Sigmoid colon (tissue), 4 donors: ENCODE data around the gene NIM1K.

Experiments used
- POLR2A ChIP-seq, 2 donors: fragments of 450-650 bp; IDR thresholded peaks; one replicate each; pipeline ENCODE4 v1.6.1; 2016; ENCODE audit warnings: antibody characterized with exemption in 2 of 2, mild to moderate bottlenecking in 2 of 2, moderate library complexity in 2 of 2
- POLR2AphosphoS5 ChIP-seq, 4 donors: sonication (generic); formaldehyde crosslinking; IDR thresholded peaks; one replicate each; pipeline ENCODE4 v1.6.1; 2017; ENCODE audit warnings: antibody characterized with exemption in 4 of 4
- TF ChIP-seq, protein P1 (sequence below), 4 experiments: fragments of 450-650 bp in 3 of 4; fragments of 200-600 bp in 1 of 4; IDR thresholded peaks; one replicate each; pipeline ENCODE4 v1.5.1; 2016 to 2019; ENCODE audit warnings: antibody characterized with exemption in 4 of 4, mild to moderate bottlenecking in 3 of 4, moderate library complexity in 2 of 4

DNA sequence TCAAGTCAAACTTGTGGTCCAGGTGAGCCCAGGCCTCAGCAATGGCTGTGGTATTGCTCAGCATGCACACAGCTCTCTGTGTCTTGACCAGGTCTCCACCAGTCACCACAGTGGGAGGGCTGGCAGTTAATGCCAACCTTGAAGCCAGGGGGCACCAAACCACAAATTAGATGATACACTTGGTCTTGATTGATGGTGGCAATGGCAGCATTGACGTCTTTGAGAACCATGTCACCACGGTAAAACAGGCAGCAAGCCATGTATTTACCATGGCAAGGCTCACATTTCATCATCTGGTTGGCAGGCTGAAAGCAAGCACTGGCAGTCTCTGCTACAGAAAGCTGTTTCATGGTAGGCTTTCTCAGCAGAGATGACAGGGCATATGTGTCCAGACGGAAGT, 40.0 kb downstream of the NIM1K start:
- TF ChIP-seq POLR2AphosphoS5 (IDR thresholded peaks at IDR 0.05) = no peak
- no peak for TF ChIP-seq POLR2A (IDR thresholded peaks at IDR 0.05)
- TF ChIP-seq, protein P1, sequence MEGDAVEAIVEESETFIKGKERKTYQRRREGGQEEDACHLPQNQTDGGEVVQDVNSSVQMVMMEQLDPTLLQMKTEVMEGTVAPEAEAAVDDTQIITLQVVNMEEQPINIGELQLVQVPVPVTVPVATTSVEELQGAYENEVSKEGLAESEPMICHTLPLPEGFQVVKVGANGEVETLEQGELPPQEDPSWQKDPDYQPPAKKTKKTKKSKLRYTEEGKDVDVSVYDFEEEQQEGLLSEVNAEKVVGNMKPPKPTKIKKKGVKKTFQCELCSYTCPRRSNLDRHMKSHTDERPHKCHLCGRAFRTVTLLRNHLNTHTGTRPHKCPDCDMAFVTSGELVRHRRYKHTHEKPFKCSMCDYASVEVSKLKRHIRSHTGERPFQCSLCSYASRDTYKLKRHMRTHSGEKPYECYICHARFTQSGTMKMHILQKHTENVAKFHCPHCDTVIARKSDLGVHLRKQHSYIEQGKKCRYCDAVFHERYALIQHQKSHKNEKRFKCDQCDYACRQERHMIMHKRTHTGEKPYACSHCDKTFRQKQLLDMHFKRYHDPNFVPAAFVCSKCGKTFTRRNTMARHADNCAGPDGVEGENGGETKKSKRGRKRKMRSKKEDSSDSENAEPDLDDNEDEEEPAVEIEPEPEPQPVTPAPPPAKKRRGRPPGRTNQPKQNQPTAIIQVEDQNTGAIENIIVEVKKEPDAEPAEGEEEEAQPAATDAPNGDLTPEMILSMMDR (IDR thresholded peaks at IDR 0.05) = no peak
